Subcutaneous abdominal adipose tissue (tissue), 5 donors: ENCODE measurements around the gene FAM187B.
"Not testable (repeated sequence)": the region's sequence is repeated elsewhere in the genome, so short reads cannot be mapped to it uniquely, and the experiment has no call there.

Source experiments
- H3K27ac ChIP-seq: one replicate; pipeline ENCODE4 v1.7.0; 2013; ENCODE audit warnings: low read depth, mild to moderate bottlenecking, inconsistent platforms, low read length, moderate library complexity
- H3K27me3 ChIP-seq, 5 donors: one replicate each; pipeline ENCODE4 v1.7.0; 2013; ENCODE audit warnings: low read length in 5 of 5, inconsistent platforms in 1 of 5; ENCODE audit not compliant: control insufficient read depth in 5 of 5, insufficient read depth in 4 of 5
- H3K36me3 ChIP-seq, 5 donors: one replicate each; pipeline ENCODE4 v1.7.0; 2013; ENCODE audit warnings: low read length in 5 of 5; ENCODE audit not compliant: control insufficient read depth in 5 of 5, insufficient read depth in 5 of 5
- H3K4me1 ChIP-seq, 5 donors: one replicate each; pipeline ENCODE4 v1.7.0; 2013; ENCODE audit warnings: low read length in 5 of 5, mild to moderate bottlenecking in 3 of 5, moderate library complexity in 1 of 5; ENCODE audit not compliant: control insufficient read depth in 5 of 5, insufficient read depth in 5 of 5
- H3K4me3 ChIP-seq, 5 donors: one replicate each; pipeline ENCODE4 v1.7.0; 2013; ENCODE audit warnings: low read length in 5 of 5, low read depth in 1 of 5
- H3K9ac ChIP-seq, 5 donors: one replicate each; pipeline ENCODE4 v1.7.0; 2013; ENCODE audit warnings: low read length in 5 of 5, mild to moderate bottlenecking in 4 of 5, moderate library complexity in 3 of 5
- H3K9me3 ChIP-seq, 5 donors: one replicate each; pipeline ENCODE4 v1.7.0; 2013; ENCODE audit warnings: low read length in 5 of 5; ENCODE audit not compliant: control insufficient read depth in 5 of 5
- donor health status: healthy.
- donor health status: healthy.
- donor health status: healthy.
- donor health status: healthy.
- donor health status: healthy.

The FAM187B gene

GRCh38 chr19:35249848-35250711 is 21.5 kb upstream of the FAM187B start:
- Histone ChIP-seq H3K27me3 (peaks cover 11 to 29% (median 25%) of the 10 kb centered on the region in 5 donors), H3K9ac (no peak overlapping the region), H3K4me3 (no peak overlapping the region), H3K36me3 (peaks cover 0 to 5% (median 0%) of the 10 kb centered on the region in 5 donors), H3K27ac (no peak overlapping the region), H3K4me1 (peaks cover 0 to 50% (median 18%) of the 10 kb centered on the region in 5 donors), H3K9me3 (peaks cover 0 to 2% (median 0%) of the 10 kb centered on the region in 5 donors)

- Histone ChIP-seq H3K9me3 (peaks cover 0 to 9% (median 0%) of the 10 kb centered on the region in 5 donors), H3K4me3 (peak overlapping the region in 4 of 5 donors; percentile 51 to 72 (median 67)), H3K27ac (no peak overlapping the region), H3K27me3 (peaks cover 11 to 29% (median 25%) of the 10 kb centered on the region in 5 donors), H3K4me1 (peaks cover 0 to 42% (median 18%) of the 10 kb centered on the region in 5 donors), H3K9ac (peak overlapping the region in 2 of 5 donors; percentile 30 to 41), H3K36me3 (peaks cover 0 to 5% (median 0%) of the 10 kb centered on the region in 5 donors)
These were observed 20.8 kb upstream of the FAM187B start for GRCh38 chr19:35249146-35249847.

GRCh38 chr19:35248310-35249145 is 20.0 kb upstream of the FAM187B start, which contains the start of gene LSR:
TSS of gene LSR (plus strand) at chr19:35249002. CDS start at chr19:35249023, 21 bp downstream.
- H3K4me1 ChIP-seq: peaks cover 0 to 34% (median 18%) of the 10 kb centered on the region in 5 donors
- H3K36me3 ChIP-seq: peaks cover 0 to 5% (median 0%) of the 10 kb centered on the region in 5 donors
- peaks cover 0 to 11% (median 0%) of the 10 kb centered on the region in 5 donors for H3K9me3 ChIP-seq
- H3K9ac ChIP-seq: peak within 1 kb of the TSS in 3 of 5 donors; percentile 30 to 60 (median 47)
- peaks cover 11 to 29% (median 25%) of the 10 kb centered on the region in 5 donors for H3K27me3 ChIP-seq
- peak within 1 kb of the TSS in 4 of 5 donors; percentile 51 to 72 (median 67) for H3K4me3 ChIP-seq
- no peak within 1 kb of the TSS for H3K27ac ChIP-seq

- Histone ChIP-seq H3K4me1 (peaks cover 0 to 33% (median 18%) of the 10 kb centered on the region in 5 donors), H3K27ac (no peak overlapping the region), H3K9me3 (peaks cover 0 to 11% (median 0%) of the 10 kb centered on the region in 5 donors), H3K4me3 (peak overlapping the region in 4 of 5 donors; percentile 51 to 72 (median 67)), H3K27me3 (peaks cover 11 to 29% (median 25%) of the 10 kb centered on the region in 5 donors), H3K36me3 (peaks cover 0 to 5% (median 0%) of the 10 kb centered on the region in 5 donors), H3K9ac (peak overlapping the region in 2 of 5 donors; percentile 20 to 30)
These were observed 19.2 kb upstream of the FAM187B start for GRCh38 chr19:35247526-35248309.

- peaks cover 0 to 33% (median 18%) of the 10 kb centered on the region in 5 donors for H3K4me1 ChIP-seq
- no peak overlapping the region for H3K4me3 ChIP-seq
- no peak overlapping the region for H3K27ac ChIP-seq
- H3K27me3 ChIP-seq: peaks cover 11 to 29% (median 25%) of the 10 kb centered on the region in 5 donors
- H3K9ac ChIP-seq: no peak overlapping the region
- H3K36me3 ChIP-seq: peaks cover 0 to 5% (median 0%) of the 10 kb centered on the region in 5 donors
- peaks cover 0 to 13% (median under 1%) of the 10 kb centered on the region in 5 donors for H3K9me3 ChIP-seq
These were observed 18.0 kb upstream of the FAM187B start for GRCh38 chr19:35246466-35247092.

GRCh38 chr19:35241417-35241816 is 12.9 kb upstream of the FAM187B start:
- Histone ChIP-seq H3K27ac (no peak overlapping the region), H3K9ac (no peak overlapping the region), H3K36me3 (no peaks in the 10 kb centered on the region), H3K4me1 (peaks cover 0 to 2% (median 0%) of the 10 kb centered on the region in 5 donors), H3K27me3 (peaks cover 0 to 8% (median 0%) of the 10 kb centered on the region in 5 donors), H3K9me3 (peaks cover 6 to 24% (median 8%) of the 10 kb centered on the region in 5 donors), H3K4me3 (no peak overlapping the region)

GRCh38 chr19:35240327-35240726 is 11.8 kb upstream of the FAM187B start:
- H3K27me3 ChIP-seq: peaks cover 0 to 3% (median 0%) of the 10 kb centered on the region in 5 donors

GRCh38 chr19:35239597-35239996 is 11.1 kb upstream of the FAM187B start:
- not testable (repeated sequence) for H3K27ac ChIP-seq

More at GRCh38 chr19:35240327-35240726, 11.8 kb upstream of the FAM187B start:
- Histone ChIP-seq H3K9me3 (peaks cover 6 to 24% (median 8%) of the 10 kb centered on the region in 5 donors), H3K4me3 (no peak overlapping the region), H3K9ac (no peak overlapping the region), H3K27ac (no peak overlapping the region), H3K36me3 (no peaks in the 10 kb centered on the region), H3K4me1 (peaks cover 0 to 2% (median 0%) of the 10 kb centered on the region in 5 donors)

More at GRCh38 chr19:35239597-35239996, 11.1 kb upstream of the FAM187B start:
- H3K9me3 ChIP-seq: peaks cover 6 to 21% (median 10%) of the 10 kb centered on the region in 5 donors
- H3K9ac ChIP-seq, H3K36me3 ChIP-seq, H3K4me1 ChIP-seq, H3K27me3 ChIP-seq, H3K4me3 ChIP-seq: not testable (repeated sequence)
